22Rv1 (cell line): ENCODE results near the gene DOK6.

Experiments
- CTCF ChIP-seq: fragments of 450-650 bp; IDR thresholded peaks from 2 replicates; pipeline ENCODE4 v1.5.1; 2017; ENCODE audit warnings: mild to moderate bottlenecking
- ZFX ChIP-seq: fragments of 450-650 bp; IDR thresholded peaks from 2 replicates; pipeline ENCODE4 v1.6.1; 2017; ENCODE audit warnings: antibody characterized with exemption, borderline replicate concordance

GRCh38 chr18:69529151-69529550, 128.5 kb downstream of the DOK6 start:
- TF ChIP-seq CTCF (no peak), ZFX (no peak)
